PC-3 (cell line): ENCODE results near the gene MAN2B1. TPM values are rescaled to one million over a fixed set of nuclear protein-coding genes. Genes with fewer than 3 reads are reported as not detected.

Experiments used
- ATAC-seq: fragments of 200-7000 bp; cut with Tn5 transposase; 2 replicates; pipeline ENCODE4 v1.9.1; 2020; ENCODE audit warnings: mild to moderate bottlenecking, moderate library complexity
- BruUV-seq: library from RNA; stranded (reverse); fragments of 400-500 nt; replicated peaks from 2 replicates; lab custom pipeline; 2021; lab: Mats Ljungman, UMichigan
- CTCF ChIA-PET: fragments of 300-600 bp; sonication (Branson Sonifier 250); formaldehyde crosslinking; loops from one replicate; lab custom pipeline; 2022; ENCODE audit warnings: antibody characterized with exemption; lab: Charles Lee
- POLR2A ChIA-PET: fragments of 300-600 bp; sonication (Branson Sonifier 250); formaldehyde crosslinking; loops from one replicate; lab custom pipeline; 2022; ENCODE audit warnings: antibody characterized with exemption; ENCODE audit not compliant: unreplicated experiment; lab: Charles Lee
- DNase-seq: peaks from one replicate; pipeline ENCODE4 v3.0.0-alpha.2; 2015
- H2AFZ ChIP-seq: fragments of 300-600 bp; sonication (generic); 2 replicates; pipeline ENCODE4 v1.6.0; 2016; ENCODE audit warnings: antibody characterized with exemption, low read length
- H3F3A ChIP-seq: fragments of 300-600 bp; sonication (generic); one replicate; pipeline ENCODE4 v1.6.0; 2017; ENCODE audit warnings: antibody characterized with exemption, low read length, control low read depth, mild to moderate bottlenecking; ENCODE audit not compliant: unreplicated experiment
- H3K27ac ChIP-seq: fragments of 300-600 bp; sonication (generic); 2 replicates; pipeline ENCODE4 v1.5.1; 2016; ENCODE audit warnings: mild to moderate bottlenecking, low read length
- H3K27me3 ChIP-seq: fragments of 300-600 bp; sonication (generic); 2 replicates; pipeline ENCODE4 v1.6.1; 2016; ENCODE audit warnings: low read length, mixed read lengths
- H3K36me3 ChIP-seq: fragments of 300-600 bp; sonication (generic); 2 replicates; pipeline ENCODE4 v1.6.1; 2016; ENCODE audit warnings: low read depth, mixed run types, low read length, mixed read lengths
- H3K4me1 ChIP-seq: fragments of 300-600 bp; sonication (generic); 2 replicates; pipeline ENCODE4 v1.5.1; 2016; ENCODE audit warnings: low read length; ENCODE audit not compliant: insufficient read depth
- H3K4me2 ChIP-seq: fragments of 300-600 bp; sonication (generic); 2 replicates; pipeline ENCODE4 v1.6.0; 2016; ENCODE audit warnings: low read length
- H3K4me3 ChIP-seq: fragments of 300-600 bp; sonication (generic); 2 replicates; pipeline ENCODE4 v1.5.1; 2016; ENCODE audit warnings: mild to moderate bottlenecking, low read length, mixed read lengths
- H3K79me2 ChIP-seq: fragments of 300-600 bp; sonication (generic); 2 replicates; pipeline ENCODE4 v1.6.1; 2017; ENCODE audit warnings: low read length, mixed read lengths
- H3K9ac ChIP-seq: fragments of 300-600 bp; sonication (generic); 2 replicates; pipeline ENCODE4 v1.6.0; 2016; ENCODE audit warnings: mild to moderate bottlenecking, low read length
- H3K9me2 ChIP-seq: fragments of 300-600 bp; sonication (generic); replicated peaks from 2 replicates; pipeline ENCODE4 v1.6.1; 2016; ENCODE audit warnings: mixed run types, low read length, mixed read lengths
- H3K9me3 ChIP-seq: fragments of 300-600 bp; sonication (generic); 2 replicates; pipeline ENCODE4 v1.6.1; 2016; ENCODE audit warnings: low read length, mixed read lengths
- H4K20me1 ChIP-seq: fragments of 300-600 bp; sonication (generic); 2 replicates; pipeline ENCODE4 v1.6.1; 2016; ENCODE audit warnings: low read length, mixed read lengths
- EZH2 ChIP-seq: fragments of 300-600 bp; sonication (generic); IDR thresholded peaks from one replicate; pipeline ENCODE4 v1.6.1; 2017; ENCODE audit warnings: antibody characterized with exemption, mild to moderate bottlenecking, low read length; ENCODE audit not compliant: unreplicated experiment
- EZH2phosphoT487 ChIP-seq: fragments of 300-600 bp; sonication (generic); IDR thresholded peaks from 2 replicates; pipeline ENCODE4 v1.6.1; 2018; ENCODE audit warnings: mild to moderate bottlenecking, antibody characterized with exemption, low read length, borderline replicate concordance
- intact Hi-C: fragments of 100-400 bp; cut with micrococcal nuclease; formaldehyde crosslinking; loops from 2 replicates; pipeline ENCODE4 v1.9.0; 2023
- total RNA-seq: library from RNA; depleted of rRNA; stranded (reverse); fragments of >200 nt; gene quantifications from 2 replicates; pipeline ENCODE4 v1.2.3, GENCODE V29; 2014
- TF ChIP-seq, protein P1 (sequence below): fragments of 300-600 bp; sonication (generic); conservative IDR thresholded peaks from 2 replicates; pipeline ENCODE4 v1.5.1; 2017; ENCODE audit warnings: antibody characterized with exemption, low read depth, mild to moderate bottlenecking, low read length

Gene MAN2B1
- total RNA-seq, 1 experiment from 2014 or later = 67.5 TPM

DNA sequence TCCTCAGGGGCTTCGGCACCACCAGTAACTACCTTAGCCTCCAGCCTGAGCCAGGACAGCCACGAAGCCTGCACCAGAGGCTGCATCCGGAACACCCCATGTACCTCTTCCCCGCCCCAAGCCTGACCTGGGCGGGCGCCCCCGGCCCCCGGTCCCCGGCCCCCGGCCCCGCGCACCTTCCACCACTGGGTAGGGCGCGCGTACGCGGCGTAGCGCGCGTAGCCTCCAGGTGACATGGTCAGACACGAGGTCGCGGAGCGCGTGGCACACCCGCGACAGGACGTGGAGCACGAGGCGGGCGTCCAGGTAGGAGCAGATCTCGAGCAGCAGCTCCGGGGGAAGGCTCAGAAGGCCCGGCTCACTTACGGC, 29.4 kb upstream of the MAN2B1 start:
- no peaks in the 10 kb centered on the region for H4K20me1 ChIP-seq
- H3K4me3 ChIP-seq = peak overlapping the region; percentile 83
- no peaks in the 10 kb centered on the region for H3K9me3 ChIP-seq
- ChIA-PET CTCF (no interaction called here), POLR2A (no interaction called here)
- H3K9ac ChIP-seq = peak overlapping the region; percentile 82
- H3K79me2 ChIP-seq = peaks cover 14% of the 10 kb centered on the region
- ATAC-seq = peak; percentile 3
- no TSS peak for BruUV-seq
- no peak for DNase-seq
- H3K9me2 ChIP-seq = no peaks in the 10 kb centered on the region
- H2AFZ ChIP-seq = peak overlapping the region; percentile 87
- TF ChIP-seq EZH2 = no peak
- TF ChIP-seq EZH2phosphoT487 = no peak
- TF ChIP-seq, protein P1, sequence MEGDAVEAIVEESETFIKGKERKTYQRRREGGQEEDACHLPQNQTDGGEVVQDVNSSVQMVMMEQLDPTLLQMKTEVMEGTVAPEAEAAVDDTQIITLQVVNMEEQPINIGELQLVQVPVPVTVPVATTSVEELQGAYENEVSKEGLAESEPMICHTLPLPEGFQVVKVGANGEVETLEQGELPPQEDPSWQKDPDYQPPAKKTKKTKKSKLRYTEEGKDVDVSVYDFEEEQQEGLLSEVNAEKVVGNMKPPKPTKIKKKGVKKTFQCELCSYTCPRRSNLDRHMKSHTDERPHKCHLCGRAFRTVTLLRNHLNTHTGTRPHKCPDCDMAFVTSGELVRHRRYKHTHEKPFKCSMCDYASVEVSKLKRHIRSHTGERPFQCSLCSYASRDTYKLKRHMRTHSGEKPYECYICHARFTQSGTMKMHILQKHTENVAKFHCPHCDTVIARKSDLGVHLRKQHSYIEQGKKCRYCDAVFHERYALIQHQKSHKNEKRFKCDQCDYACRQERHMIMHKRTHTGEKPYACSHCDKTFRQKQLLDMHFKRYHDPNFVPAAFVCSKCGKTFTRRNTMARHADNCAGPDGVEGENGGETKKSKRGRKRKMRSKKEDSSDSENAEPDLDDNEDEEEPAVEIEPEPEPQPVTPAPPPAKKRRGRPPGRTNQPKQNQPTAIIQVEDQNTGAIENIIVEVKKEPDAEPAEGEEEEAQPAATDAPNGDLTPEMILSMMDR = no peak
- peak overlapping the region; percentile 42; the same call in 1 of the 2 replicates for H3K27ac ChIP-seq
- H3K36me3 ChIP-seq = peaks cover 16% of the 10 kb centered on the region
- intact Hi-C loops = no loop called here
- no peaks in the 10 kb centered on the region for H3K27me3 ChIP-seq
- peaks cover 15% of the 10 kb centered on the region for H3K4me1 ChIP-seq
- no peaks in the 10 kb centered on the region for H3F3A ChIP-seq
- H3K4me2 ChIP-seq = peak overlapping the region; percentile 96

DNA sequence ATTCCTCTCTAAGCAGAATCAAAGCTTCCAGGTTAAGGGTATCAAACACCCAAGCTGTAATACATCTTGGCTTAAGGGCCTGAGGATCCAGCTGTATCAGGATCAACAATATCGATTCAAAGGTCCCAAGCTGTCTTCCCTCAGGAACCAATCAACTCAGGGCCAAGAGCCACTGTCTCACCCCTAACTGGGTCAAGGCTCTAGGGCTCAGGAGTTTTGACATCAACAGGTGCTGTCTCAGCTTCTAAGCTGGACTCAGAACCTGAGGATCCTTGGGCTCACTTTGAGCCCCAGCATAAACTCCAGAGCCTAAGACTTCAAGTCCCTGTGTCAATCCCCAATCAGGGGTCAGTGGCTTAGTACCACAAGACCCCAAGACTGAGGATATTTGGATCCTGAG, 29.0 kb upstream of the MAN2B1 start:
- TF ChIP-seq, protein P1 = no peak
- TF ChIP-seq EZH2phosphoT487 = no peak
- TF ChIP-seq EZH2 = no peak
- no TSS peak for BruUV-seq
- peaks cover 11% of the 10 kb centered on the region for H3K36me3 ChIP-seq
- DNase-seq = no peak
- ATAC-seq = no peak
- H3K9me2 ChIP-seq = no peaks in the 10 kb centered on the region
- POLR2A ChIA-PET = no interaction called here
- H3K9ac ChIP-seq = peak overlapping the region; percentile 82
- CTCF ChIA-PET = no interaction called here
- H2AFZ ChIP-seq = no peak overlapping the region
- H3K4me1 ChIP-seq = peaks cover 15% of the 10 kb centered on the region
- no peaks in the 10 kb centered on the region for H3F3A ChIP-seq
- H3K4me2 ChIP-seq = peak overlapping the region; percentile 96
- H3K27me3 ChIP-seq = no peaks in the 10 kb centered on the region
- H3K79me2 ChIP-seq = peaks cover 14% of the 10 kb centered on the region
- H4K20me1 ChIP-seq = no peaks in the 10 kb centered on the region
- H3K9me3 ChIP-seq = no peaks in the 10 kb centered on the region
- peak overlapping the region; percentile 83 for H3K4me3 ChIP-seq
- H3K27ac ChIP-seq = no peak overlapping the region
- intact Hi-C loops = no loop called here

DNA sequence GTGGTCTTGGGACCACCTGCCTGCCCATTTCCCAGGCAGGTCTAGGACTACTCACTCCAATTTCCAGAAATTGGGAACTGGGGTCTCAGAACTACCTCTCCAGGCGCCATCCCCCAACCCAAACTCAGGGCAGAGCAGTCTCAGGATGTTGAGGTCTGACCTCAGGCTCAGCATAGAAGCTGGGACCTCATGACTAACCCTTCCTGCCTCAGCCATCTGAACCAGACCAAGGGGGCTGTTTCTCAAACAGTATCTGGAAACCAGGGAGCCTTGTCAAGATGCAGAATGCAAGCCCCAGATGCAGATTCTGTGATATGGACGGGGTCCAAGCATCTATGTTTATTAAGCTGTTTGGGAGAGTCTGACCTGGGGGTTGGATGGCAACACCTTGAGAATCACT, 28.6 kb upstream of the MAN2B1 start:
- intact Hi-C loops = no loop called here
- no peak overlapping the region for H3K9ac ChIP-seq

More for the DNA sequence above, 28.6 kb upstream of the MAN2B1 start:
- Histone ChIP-seq H2AFZ (no peak overlapping the region), H3K4me3 (no peak overlapping the region; the same call in 1 of the 2 replicates), H3K79me2 (peaks cover 14% of the 10 kb centered on the region), H3K27me3 (no peaks in the 10 kb centered on the region), H3K36me3 (peaks cover 9% of the 10 kb centered on the region), H4K20me1 (no peaks in the 10 kb centered on the region), H3K9me3 (no peaks in the 10 kb centered on the region), H3K27ac (no peak overlapping the region), H3K4me1 (peaks cover 15% of the 10 kb centered on the region), H3K9me2 (no peaks in the 10 kb centered on the region), H3F3A (no peaks in the 10 kb centered on the region), H3K4me2 (peak overlapping the region; percentile 96)
- CTCF ChIA-PET = no interaction called here
- POLR2A ChIA-PET = no interaction called here
- ATAC-seq (no peak), DNase-seq (no peak)
- TF ChIP-seq, protein P1 = no peak
- no peak for TF ChIP-seq EZH2
- no peak for TF ChIP-seq EZH2phosphoT487
- no TSS peak for BruUV-seq
